ENCODE measurements around the gene C9orf43. TPM values are rescaled to one million over a fixed set of nuclear protein-coding genes. Genes with fewer than 3 reads are reported as not detected.

The C9orf43 gene
- total and polyA plus RNA-seq, 2 experiments from 2014 or later = 0.63 to 1.1 TPM

GRCh38 chr9:113416149-113416721 is 5.7 kb downstream of the C9orf43 start:
- H3K4me3 Mint-ChIP-seq = no peak overlapping the region
- ATAC-seq = no peak
- H2AFZ ChIP-seq = peak overlapping the region; percentile 49; the same call in 1 of the 2 replicates

More at GRCh38 chr9:113416149-113416721, 5.7 kb downstream of the C9orf43 start:
- Histone ChIP-seq H3F3A (replicated peaks; ENCODE audit: low read depth) (no peaks in the 10 kb centered on the region), H4K20me1 (replicated peaks; ENCODE audit: insufficient read depth) (no peaks in the 10 kb centered on the region), H3K4me1 (ENCODE audit: insufficient read depth) (0 out of 2 replicates have a peak, but pooled peaks cover 4% of the 10 kb centered on the region), H3K79me2 (replicated peaks; ENCODE audit: insufficient read depth) (no peaks in the 10 kb centered on the region), H3K4me3 (no peak overlapping the region), H3K27me3 (ENCODE audit: insufficient read depth) (no peaks in the 10 kb centered on the region), H3K36me3 (ENCODE audit: insufficient read depth) (no peaks in the 10 kb centered on the region), H3K9me2 (ENCODE audit: insufficient read depth) (no peaks in the 10 kb centered on the region), H3K4me2 (no peak overlapping the region), H3K27ac (ENCODE audit: low read depth) (no peak overlapping the region)
- Mint-ChIP-seq H3K36me3 (ENCODE audit: low read depth) (no peaks in the 10 kb centered on the region), H3K27me3 (ENCODE audit: insufficient read depth, low read depth, poor library complexity) (no peaks in the 10 kb centered on the region), H3K9me3 (no peaks in the 10 kb centered on the region), H3K4me1 (peaks cover 4% of the 10 kb centered on the region; the same call in 2 of the 3 replicates), H3K27ac (no peak overlapping the region)
- no peak for DNase-seq (ENCODE audit: low spot score)
- TF ChIP-seq, protein P1, sequence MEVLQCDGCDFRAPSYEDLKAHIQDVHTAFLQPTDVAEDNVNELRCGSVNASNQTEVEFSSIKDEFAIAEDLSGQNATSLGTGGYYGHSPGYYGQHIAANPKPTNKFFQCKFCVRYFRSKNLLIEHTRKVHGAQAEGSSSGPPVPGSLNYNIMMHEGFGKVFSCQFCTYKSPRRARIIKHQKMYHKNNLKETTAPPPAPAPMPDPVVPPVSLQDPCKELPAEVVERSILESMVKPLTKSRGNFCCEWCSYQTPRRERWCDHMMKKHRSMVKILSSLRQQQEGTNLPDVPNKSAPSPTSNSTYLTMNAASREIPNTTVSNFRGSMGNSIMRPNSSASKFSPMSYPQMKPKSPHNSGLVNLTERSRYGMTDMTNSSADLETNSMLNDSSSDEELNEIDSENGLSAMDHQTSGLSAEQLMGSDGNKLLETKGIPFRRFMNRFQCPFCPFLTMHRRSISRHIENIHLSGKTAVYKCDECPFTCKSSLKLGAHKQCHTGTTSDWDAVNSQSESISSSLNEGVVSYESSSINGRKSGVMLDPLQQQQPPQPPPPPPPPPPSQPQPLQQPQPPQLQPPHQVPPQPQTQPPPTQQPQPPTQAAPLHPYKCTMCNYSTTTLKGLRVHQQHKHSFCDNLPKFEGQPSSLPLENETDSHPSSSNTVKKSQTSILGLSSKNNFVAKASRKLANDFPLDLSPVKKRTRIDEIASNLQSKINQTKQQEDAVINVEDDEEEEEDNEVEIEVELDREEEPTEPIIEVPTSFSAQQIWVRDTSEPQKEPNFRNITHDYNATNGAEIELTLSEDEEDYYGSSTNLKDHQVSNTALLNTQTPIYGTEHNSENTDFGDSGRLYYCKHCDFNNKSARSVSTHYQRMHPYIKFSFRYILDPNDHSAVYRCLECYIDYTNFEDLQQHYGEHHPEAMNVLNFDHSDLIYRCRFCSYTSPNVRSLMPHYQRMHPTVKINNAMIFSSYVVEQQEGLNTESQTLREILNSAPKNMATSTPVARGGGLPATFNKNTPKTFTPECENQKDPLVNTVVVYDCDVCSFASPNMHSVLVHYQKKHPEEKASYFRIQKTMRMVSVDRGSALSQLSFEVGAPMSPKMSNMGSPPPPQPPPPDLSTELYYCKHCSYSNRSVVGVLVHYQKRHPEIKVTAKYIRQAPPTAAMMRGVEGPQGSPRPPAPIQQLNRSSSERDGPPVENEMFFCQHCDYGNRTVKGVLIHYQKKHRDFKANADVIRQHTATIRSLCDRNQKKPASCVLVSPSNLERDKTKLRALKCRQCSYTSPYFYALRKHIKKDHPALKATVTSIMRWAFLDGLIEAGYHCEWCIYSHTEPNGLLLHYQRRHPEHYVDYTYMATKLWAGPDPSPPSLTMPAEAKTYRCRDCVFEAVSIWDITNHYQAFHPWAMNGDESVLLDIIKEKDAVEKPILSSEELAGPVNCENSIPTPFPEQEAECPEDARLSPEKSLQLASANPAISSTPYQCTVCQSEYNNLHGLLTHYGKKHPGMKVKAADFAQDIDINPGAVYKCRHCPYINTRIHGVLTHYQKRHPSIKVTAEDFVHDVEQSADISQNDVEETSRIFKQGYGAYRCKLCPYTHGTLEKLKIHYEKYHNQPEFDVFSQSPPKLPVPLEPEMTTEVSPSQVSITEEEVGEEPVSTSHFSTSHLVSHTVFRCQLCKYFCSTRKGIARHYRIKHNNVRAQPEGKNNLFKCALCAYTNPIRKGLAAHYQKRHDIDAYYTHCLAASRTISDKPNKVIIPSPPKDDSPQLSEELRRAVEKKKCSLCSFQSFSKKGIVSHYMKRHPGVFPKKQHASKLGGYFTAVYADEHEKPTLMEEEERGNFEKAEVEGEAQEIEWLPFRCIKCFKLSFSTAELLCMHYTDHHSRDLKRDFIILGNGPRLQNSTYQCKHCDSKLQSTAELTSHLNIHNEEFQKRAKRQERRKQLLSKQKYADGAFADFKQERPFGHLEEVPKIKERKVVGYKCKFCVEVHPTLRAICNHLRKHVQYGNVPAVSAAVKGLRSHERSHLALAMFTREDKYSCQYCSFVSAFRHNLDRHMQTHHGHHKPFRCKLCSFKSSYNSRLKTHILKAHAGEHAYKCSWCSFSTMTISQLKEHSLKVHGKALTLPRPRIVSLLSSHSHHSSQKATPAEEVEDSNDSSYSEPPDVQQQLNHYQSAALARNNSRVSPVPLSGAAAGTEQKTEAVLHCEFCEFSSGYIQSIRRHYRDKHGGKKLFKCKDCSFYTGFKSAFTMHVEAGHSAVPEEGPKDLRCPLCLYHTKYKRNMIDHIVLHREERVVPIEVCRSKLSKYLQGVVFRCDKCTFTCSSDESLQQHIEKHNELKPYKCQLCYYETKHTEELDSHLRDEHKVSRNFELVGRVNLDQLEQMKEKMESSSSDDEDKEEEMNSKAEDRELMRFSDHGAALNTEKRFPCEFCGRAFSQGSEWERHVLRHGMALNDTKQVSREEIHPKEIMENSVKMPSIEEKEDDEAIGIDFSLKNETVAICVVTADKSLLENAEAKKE (CRISPR knock-in tag; IDR thresholded peaks at IDR 0.05) = no peak
- TF ChIP-seq ZNF331 (CRISPR knock-in tag; IDR thresholded peaks at IDR 0.05; ENCODE audit: low read depth) (no peak), CTCF (conservative IDR thresholded peaks at IDR 0.05; ENCODE audit: low read depth in 2 of 2) (no peak), POLR2AphosphoS5 (IDR thresholded peaks at IDR 0.05; ENCODE audit: low read depth) (no peak)
